Stimulated activated CD4-positive, alpha-beta T cell treated with anti-CD3 and anti-CD28 coated beads, Interleukin-15, amount 100 ng/mL, for 1 hour (primary cell): ENCODE results near the gene TNFRSF13B.
"Not testable (repeated sequence)": the region's sequence is repeated elsewhere in the genome, so short reads cannot be mapped to it uniquely, and the experiment has no call there.

Experiments
- DNase-seq, 2 donors: peaks; one replicate each; pipeline ENCODE4 v3.0.0-alpha.2; 2020; ENCODE audit warnings: low read depth in 1 of 2, low spot score in 1 of 2

The TNFRSF13B gene

DNA sequence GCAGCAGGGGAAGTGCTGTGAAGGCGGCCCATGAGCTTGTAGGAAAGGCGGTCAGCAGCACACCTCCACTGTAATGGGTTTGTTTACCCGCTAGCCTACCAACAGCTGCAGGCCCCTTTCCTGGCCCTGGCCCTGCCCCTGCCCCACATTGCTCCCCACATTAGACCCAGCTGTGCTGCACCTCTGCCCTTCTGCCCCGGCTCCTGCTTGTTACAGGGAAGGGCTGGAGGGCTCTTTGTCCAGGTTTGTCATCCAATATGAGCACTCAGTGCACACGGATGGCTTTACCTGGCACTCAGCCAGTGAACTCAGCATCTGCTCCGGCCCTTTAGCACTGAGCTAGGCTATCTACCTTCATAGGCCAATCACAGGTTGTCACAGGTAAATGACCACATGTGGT, 36.0 kb upstream of the TNFRSF13B start:
- DNase-seq, result not testable (repeated sequence)

DNA sequence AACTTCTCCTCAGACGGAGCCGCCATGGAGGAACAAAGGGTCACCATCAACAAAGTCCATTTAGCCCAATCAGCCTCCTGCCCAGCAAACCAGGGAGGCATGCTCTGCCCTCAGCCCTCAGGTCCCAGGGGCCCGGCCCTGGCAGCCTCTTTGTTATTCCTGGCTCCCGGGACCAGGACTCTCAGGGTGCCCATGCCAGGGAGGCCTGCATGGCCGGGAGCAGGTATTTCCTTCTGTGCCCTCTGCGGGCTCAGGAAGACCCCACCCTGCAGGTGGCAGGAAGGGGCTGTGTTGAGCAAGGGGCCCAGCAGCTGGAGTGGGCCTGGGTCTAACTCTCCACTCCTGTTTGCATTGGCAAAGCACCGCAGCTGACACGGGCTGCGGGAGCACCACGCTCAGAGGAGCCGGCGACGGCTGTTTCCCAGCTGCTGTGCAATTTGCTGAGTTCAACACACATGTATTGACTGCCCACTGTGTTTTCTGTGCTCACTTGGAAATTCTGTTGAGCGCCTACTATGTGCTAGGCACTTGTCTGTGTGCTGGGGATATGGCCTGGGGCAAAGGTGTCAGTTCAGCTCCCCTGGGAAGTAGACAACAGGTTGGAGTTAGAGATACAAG, 33.2 kb upstream of the TNFRSF13B start:
- DNase-seq, result not testable (repeated sequence)

- no peak for DNase-seq
Observed at GRCh38 chr17:17004251-17004996, 32.5 kb upstream of the TNFRSF13B start.

GRCh38 chr17:17002731-17003715, 31.1 kb upstream of the TNFRSF13B start:
- not testable (repeated sequence) for DNase-seq

DNA sequence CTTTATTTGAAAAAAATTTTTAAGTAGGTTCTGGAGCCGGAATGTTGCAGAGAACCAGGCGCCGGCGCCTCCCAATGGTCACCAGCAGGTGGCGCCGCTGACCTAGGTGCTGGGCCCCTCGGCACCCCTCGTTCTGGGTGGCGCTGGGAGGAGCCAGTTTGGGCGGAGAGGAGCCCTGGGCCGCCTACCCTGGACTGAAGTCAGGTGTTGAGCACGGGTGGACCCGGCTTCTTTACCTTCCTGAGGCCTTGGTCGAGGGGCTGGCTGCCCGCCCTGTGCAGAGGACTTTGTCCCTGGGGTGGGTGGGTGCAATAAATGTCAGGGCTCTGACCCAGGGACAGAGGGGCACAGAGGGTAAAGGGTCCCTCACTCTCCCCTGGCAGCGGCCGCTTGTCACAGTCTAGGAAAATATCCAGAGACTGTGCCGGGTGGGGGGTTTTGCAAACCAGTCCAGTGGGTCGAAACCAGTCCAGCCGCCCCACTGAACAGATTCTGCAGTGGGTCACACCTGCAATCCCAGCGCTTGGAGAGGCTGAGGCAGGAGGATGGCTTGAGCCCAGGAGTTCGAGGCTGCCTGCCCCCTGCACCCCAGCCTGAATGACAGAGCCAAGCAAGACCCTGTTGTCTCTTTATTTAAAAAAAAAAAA, 30.1 kb upstream of the TNFRSF13B start:
- DNase-seq, result peak; percentile 57 to 72

DNA sequence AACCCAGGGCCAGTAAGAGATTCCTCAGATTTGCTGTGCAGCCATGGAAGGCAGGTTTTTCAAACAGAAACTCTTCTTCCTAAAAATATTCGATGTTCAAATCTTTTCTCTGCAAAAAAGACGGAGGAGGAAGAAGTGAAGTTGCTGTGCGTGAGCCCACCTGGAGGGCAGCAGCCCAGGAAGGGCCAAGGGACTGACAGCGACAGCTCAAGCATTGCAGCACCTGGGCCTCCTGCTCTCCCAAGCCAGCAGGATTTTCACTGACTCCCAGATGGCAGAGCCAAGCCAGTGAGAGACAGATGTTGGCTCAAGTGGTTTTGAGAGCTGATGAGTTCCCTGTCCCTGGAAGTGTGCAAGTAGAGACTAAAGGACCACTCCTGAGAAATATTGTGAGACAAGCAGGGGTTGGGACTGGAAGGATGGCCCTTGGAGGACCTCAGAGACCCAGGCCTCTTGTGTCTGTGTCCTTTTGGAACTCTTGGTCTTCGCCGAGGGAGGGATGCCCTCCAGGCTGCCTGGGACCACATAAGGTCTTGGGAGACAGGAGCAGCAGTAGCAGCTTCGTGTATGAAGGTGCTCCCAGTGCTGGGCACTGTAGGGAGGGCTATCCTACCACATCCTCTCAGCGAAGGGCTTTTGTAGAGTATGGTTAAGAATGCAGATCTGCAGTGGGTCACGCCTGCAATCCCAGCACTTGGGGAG, 29.3 kb upstream of the TNFRSF13B start:
- no peak for DNase-seq

DNA sequence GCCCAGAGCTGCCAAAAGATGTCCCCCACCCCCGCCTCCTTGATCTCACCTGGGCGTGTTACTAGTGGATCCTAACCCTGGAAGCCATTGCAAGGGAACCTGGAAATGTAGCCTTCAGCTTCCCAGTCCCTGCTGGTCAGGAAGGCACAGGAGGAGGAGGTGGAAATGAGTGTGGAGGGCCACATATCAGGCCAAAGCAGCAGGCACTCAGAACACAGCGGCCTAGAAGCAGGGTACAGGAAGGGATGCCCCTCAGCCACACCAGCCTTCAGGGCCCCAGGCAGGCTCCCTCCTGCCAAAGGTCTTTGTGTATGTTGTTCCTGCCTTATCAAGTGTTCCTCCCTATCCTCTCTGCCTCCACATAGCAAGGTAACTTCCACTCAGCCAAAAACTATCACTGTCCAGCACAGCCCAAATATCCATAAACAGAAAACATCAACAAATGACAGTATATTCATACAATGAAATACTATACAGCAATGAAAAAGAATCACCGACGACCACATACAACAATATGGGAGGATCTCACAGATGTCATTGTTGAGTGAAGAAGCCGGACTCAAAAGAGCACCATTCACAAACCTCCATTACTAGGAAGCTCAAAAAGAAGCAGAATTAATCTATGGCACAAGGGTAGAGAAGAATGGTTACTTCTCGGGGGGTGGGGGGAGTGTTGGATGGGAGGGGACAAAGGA, 28.2 kb upstream of the TNFRSF13B start:
- no peak for DNase-seq

DNA sequence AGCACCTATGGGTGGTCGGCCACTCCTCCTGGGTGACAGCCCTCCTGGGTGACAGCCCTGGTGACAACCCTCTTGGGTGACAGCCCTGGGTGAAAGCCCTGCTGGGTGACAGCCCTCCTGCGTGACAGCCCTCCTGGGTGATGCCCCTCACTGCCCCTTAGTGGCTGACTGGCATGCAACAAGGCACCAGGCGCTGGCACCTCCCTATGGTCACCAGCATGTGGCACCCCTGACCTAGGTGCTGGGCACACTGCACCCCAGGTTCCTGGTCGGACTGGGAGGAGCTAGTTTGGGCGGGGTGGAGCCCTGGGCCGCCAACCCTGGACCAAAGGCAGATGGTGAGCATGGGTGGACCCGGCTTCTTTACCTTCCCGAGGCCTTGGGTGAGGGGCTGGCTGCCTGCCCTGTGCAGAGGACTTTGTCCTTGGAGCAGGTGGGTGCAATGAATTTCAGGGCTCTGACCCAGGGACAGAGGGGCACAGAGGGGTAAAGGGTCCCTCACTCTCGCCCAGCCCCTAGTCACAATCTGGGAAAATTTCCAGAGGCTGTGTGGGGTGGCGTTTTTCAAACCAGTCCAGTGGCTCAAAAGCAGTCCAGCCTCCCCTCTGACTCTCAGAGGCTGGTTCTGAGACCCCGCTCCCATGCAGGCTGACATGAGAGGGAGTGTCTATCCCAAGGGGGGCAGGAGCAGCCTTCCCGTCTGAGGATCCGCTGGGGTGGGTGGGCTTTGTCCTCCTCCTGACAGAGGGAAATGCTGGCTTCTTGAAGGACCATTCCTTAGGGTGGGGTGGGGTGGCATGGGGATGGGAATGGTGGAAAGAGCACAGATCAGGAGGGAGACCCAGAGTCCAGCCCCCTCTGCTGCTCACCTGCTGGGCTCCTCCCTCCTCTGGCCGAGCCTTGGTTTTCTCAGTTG, 25.9 kb upstream of the TNFRSF13B start:
- no peak for DNase-seq

DNA sequence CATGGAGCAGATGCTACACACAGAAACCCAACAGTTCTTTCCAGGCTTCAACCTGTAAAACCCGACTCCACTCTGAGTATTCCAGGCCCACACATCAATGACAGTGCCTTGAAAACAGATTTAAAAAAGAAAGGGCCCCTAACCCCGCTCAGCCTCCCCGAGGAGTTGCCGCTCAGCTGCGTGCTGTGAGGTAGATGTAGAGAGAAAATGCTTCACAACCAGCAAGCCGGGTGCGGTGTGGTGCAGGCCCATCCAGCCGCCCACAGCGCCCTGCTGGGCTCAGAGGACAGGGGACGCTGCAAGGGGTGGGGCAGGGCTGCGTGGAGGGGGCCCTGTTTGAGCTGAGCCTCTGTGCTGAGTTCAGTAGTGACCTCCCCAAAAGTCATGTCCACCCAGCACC, 24.8 kb upstream of the TNFRSF13B start:
- not testable (repeated sequence) for DNase-seq

GRCh38 chr17:16995930-16996329, 24.0 kb upstream of the TNFRSF13B start:
- DNase-seq, result no peak

DNA sequence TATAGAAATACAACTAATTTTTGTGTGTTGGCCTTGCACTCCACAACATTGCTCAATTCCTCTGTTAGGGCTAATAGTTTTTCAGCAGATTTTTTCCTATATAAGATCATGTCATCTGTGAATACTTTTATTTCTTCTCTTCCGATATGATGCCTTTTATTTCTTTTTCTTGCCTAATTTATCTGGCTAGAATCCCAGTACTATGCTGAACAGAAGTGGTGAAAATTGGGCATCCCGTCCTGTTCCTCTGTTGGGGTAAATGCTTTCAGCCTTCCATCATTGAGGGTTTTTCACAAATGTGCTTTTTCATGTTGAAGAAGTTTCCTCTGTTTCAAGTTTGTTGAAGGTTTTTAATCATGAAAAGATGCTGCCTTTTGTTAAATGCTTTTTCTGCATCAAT, 22.7 kb upstream of the TNFRSF13B start:
- no peak for DNase-seq

- peak; percentile 68 to 75 for DNase-seq
Observed at GRCh38 chr17:16991349-16992009, 19.6 kb upstream of the TNFRSF13B start.

DNA sequence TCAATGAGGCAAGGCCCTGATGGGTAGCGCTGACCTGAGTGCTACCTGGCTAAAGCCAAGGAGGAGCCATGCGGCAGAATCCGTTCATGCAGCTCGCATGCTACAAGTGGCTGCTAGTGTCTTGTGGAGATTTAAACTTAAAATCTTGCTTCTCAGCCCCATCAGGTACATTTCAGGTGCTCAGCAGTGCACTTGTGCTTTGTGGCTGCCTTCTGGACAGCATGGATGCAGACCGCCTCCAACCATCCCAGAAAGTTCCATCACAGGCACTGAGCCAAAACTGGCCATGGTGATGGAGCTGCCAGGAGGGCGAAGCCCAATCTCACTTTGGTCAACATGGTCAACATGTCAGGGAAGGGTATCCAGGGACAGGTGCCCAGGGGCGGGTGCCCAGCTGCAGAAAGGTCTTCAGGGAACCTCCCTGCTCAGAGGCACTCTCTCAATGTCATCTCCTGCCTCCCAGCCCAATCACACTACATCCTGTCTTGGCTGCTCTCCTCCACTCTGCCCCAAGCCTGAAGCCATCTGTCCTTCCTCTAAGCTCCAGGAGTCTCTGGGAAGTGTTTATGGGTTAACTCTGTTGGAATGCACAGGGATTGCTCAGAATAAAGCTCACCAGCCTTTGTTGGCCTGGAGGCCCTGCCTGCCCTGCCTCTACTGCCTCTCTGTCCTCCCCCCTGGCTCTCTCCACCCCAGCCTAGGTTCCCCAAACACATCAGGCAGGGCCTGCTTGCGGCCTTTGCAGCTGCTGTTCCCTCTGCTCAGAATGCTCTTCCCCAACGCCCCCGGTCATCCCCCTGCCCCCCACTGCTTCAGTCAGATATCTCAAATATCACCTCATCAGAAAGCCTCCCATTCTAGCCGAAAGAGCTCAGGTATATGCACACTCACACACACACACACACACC, 18.3 kb upstream of the TNFRSF13B start:
- DNase-seq, result no peak

DNA sequence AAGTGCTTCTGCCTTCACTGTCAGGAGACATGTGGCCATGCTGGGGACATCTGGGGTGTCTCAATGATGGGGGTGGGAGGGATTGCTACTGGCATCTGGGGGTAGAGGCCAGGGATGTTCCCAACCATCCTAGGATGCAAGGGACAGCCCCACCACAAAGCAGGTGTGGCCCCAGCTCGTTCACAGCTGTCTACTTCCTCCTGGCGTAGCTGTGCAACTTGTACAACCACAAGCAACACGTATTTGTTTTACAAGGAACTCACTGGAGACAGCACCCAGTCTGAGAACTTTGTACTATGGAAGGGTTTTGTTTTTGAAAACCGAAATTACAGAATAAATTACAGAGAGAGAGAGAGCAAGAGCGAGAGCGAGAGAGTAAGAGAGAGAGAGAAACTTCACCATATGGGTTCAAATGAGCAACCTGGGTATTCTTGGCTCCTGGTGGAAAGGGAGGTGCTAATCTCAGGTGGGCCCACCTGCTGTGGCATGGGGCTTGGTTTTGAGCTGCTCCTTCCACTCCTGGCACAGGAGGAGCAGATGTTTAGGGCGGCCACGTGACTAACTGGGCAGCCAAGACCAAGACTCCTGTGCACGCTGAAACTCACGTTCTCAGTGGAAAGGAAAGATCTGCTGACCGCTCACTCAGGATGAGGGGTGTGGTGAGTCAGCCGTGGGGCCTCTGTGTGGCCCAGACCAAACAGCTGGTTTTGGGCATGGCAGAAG, 17.5 kb upstream of the TNFRSF13B start:
- DNase-seq, result no peak

- no peak for DNase-seq
Observed at GRCh38 chr17:16988749-16989229, 16.9 kb upstream of the TNFRSF13B start.

GRCh38 chr17:16987830-16988601, 16.1 kb upstream of the TNFRSF13B start:
- DNase-seq, result peak; percentile 33 to 34
